Endometrium (tissue), 2 donors: ENCODE data around the gene CTDSP1.

ENCODE experiments used
- FAIRE-seq: peaks from 2 replicates; lab custom pipeline; 2012; peaks lifted over from hg19 to GRCh38; lab: Jason Lieb, UNC
- donor health status: control.
- donor health status: control.

The CTDSP1 gene, protein sequence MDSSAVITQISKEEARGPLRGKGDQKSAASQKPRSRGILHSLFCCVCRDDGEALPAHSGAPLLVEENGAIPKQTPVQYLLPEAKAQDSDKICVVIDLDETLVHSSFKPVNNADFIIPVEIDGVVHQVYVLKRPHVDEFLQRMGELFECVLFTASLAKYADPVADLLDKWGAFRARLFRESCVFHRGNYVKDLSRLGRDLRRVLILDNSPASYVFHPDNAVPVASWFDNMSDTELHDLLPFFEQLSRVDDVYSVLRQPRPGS

DNA sequence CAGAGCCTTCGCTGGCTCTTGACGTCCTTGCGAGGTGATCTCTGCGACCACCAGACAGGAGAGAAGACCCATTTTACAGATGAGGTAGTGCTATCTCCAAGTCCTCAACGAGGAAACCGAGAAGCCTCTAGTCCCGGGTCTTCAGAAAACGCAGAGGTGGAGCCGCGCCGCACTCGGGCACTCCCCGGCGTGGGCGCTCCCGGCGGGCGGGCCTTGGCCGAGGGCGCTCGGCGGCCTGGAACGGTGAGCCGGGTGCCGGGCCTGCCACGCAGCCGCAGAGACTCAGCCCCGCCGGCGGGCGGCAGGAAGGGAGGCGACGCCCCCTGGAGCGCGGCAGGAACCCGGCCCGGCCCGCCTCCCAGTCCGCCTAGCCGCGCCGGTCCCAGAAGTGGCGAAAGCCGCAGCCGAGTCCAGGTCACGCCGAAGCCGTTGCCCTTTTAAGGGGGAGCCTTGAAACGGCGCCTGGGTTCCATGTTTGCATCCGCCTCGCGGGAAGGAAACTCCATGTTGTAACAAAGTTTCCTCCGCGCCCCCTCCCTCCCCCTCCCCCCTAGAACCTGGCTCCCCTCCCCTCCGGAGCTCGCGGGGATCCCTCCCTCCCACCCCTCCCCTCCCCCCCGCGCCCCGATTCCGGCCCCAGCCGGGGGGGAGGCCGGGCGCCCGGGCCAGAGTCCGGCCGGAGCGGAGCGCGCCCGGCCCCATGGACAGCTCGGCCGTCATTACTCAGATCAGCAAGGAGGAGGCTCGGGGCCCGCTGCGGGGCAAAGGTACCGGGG lies at the start of gene CTDSP1:
Gene CTDSP1, plus strand, starts transcription at position 478 of the 776 bp plus-strand sequence. Its CDS starts 223 bp downstream, at position 701.
- FAIRE-seq = no peak

DNA sequence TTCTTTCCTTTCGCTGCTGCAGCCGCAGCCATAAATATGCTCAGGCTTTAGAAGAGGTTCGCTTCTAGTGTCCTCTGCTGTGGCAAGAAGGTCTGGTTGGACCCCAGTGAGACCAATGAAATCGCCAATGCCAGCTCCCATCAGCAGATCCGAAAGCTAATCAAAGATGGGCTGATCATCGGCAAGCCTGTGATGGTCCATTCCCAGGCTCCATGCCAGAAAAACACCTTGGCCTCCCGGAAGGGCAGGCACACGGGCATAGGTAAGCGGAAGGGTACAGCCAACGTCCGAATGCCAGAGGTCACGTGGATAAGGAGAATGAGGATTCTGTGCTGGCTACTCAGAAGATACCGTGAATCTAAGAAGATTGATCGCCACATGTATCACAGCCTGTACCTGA lies 45.6 kb upstream of the CTDSP1 start:
- FAIRE-seq = no peak

DNA sequence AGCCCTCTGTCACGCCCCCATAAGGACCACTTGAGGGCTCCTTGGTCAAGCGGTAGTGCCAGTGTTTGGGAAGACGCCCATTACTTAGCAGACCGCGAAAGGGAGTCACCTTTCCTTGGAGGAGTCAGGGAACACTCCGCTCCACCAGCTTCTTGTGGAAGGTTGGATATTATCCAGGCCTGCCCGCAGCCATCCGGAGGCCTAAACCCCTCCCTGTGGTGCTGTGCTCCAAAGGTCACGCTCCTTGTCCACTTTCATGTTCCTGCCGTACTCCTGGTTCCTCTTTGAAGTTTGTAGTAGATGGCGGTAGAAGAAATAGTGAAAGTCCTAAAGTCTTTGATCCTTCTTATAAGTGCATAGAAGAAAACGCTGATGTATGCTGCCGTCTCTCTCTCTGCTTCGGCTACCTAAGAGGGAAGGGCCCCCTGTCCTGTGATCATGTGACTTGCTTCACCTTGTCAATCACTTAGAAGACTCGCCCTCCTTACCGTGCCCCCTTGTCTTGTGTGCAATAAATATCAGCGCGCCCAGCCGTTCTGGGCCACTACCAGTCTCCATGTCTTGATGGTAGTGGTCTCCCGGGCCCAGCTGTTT lies 44.7 kb upstream of the CTDSP1 start:
- no peak for FAIRE-seq

DNA sequence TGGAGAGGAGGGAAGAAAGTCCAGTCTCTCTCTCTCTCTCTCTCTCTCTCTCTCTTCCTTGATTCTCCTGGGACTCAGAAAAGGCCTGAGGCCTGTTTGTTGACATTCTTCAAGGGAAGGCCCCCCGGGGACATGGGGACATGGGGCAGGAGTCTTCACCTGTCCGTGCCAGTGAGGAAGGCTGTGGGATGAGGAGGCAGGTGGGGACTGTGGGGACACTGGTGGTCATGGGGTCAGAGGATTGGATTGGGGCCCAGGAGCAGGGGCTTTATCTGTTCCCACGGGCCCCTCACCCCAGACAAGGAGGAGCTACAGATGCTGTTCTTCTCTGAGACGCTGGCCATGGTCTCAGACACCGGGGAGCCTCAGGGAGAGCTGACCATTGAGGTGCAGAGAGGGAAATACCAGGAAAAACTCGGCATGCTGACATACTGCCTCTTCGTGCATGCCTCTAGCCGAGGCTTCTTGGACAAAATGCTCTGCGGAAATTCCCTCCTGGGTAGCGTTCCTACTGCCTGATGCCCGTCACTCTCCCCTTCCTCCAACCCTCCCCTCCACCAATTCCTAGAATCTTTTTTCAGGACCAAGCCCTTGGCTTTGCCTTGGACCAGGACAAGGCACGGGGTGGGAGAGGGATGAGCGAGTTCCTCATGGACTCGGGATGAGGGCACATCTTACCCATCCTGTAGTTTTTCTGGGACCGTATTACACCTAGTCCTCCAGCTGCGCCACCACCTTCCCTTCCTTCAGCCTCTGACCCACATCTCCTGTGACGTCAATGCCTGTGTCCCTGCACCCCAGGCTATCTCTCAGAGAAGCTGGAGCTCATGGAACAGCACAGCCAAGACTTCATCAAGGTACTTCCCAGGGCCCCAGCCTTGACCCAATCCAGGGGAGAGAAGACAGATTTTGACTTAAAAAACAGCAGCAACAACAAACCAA lies 42.2 kb upstream of the CTDSP1 start:
- FAIRE-seq = no peak

DNA sequence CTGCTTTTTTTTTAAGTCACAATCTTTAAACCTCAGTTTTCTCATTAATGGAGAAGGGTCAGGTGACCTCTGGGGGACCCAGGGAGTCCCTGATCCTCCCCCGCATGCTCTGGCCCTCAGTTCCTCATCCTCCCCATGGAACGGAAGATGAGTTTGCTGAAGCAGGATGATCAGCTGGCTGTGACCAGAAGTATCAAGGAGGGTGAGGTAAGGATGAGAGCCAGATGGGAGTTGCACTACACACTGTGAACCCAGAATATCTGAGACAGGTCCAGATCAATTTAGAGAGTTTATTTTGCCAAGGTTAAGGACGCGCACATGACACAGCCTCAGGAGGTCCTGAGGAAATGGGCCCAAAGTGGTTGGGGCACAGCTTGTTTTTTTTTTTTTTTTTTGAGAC lies 39.2 kb upstream of the CTDSP1 start:
- no peak for FAIRE-seq

DNA sequence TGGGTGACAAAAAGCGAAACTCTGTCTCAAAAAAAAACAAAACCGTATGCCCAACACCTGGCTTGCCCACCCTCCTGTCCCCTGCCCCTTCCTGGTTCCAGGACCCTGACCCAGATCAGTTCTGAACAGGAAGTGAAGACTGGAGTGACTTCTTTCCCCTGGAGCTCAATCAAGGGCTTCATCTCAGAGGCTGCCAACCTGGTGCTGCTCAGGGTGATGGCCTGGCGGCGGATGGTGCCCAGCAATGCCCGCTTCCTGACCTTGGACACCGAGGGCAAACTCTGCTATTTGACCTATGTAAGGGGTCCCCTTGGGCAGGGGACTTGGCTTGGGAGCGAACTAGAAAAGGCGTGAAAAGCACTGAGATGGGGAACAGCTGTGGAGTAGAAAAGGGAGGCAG lies 37.1 kb upstream of the CTDSP1 start:
- FAIRE-seq = no peak

DNA sequence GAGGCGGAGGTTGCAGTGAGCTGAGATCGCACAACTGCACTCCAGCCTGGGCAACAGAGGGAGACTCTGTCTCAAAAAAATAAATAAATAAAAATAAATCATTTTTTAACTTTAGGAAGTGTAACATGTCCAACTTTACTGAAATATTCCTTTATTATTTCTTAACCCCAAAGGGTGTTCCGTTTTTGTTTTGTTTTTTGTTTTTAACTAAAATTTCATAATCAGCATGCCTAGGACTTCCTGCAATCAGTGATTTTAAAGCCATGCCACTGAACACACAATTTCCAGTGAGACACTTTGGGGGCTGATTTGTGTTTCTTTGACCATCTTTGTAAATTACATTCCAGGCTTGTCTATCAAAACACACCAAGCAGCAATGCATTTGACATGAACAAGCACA lies 35.9 kb upstream of the CTDSP1 start:
- FAIRE-seq = no peak

DNA sequence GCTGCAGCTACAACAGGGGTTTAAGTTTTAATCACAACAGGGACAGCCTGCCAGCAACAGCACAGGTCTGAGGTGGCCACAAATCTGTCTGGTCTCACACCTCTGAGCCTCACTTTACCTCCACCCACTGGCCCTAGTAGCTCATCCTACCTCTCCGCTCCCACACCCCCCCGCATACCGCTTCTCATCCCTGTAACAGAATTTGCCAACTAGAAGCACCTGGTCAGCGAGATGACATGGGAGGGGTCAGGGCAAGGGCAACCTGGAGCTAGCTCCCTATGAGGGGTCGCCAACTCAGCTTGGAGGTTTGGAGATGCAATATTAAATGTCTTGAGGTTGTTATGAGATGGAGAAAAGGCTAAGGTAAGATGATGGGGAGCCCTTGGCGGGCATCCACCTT lies 35.5 kb upstream of the CTDSP1 start:
- FAIRE-seq = no peak

DNA sequence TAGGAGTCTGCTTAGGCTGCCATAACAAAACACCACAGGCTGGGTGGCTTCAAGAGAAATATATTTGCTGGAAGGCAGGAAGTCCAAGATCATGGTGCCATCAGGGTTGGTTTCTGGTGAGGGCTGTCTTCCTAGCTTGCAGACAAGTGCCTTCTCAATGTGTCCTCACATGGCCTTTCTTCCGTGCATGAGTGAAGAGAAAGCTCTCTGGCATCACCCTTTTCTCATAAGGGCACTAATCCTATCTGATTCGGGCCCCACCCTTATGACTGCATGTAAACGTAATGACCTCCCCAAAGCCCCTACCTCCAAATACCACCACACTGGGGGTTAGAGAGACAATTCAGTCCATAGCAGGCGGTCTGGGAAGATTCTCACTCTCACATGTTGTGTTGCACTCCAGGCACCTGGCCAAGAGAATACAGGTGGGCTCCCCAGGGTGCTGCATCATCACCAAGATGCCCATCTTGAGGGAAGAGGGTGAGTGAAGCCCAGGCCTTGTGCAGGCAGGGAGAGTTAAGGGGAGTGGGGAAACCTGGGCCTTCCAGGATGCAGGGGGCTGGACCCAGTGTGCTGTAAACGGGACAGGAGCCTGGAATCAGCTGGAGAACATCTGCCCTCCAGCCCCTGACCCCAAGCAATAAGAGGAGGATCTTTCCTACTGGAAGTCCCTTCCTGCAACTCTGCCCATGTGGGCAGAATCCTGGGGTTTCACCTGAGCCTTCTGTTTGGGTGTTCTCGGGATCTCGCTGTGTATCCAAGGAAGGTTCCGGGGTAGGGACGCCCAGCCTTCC lies 32.9 kb upstream of the CTDSP1 start:
- FAIRE-seq = no peak

DNA sequence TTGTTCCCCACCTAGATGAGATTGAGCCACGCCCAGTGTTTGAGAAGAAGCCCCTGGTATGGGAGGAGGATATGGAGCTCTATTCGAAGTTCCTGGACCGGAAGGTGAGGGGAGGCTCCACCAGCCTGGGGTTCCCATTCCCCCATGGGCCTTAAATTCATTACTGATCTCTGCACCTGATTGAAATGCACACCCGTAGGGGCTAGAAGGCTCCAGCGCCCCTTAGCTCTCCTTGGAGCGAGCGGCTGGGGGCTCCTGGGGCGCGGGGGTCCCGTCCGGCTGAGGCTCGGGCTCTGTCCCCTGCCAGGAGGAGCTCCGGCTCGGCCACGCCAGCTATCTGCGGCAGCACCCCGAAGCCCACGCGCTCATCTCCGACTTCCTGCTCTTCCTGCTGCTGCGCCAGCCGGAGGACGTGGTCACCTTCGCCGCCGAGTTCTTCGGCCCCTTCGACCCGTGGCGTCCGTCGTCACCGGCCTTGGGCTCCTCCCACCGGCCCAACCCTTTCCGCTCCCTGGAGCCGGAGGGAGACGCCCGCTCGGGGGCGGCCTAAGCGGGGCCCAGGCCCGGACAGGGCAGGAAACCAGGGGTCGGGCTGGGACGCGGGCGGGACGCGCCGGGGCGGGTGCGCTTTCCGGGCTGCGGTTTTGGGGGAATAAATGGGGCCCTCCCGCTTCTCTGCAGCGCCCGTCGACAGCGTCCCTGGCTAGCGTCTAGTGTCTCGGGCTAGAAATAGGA lies 32.1 kb upstream of the CTDSP1 start:
- no peak for FAIRE-seq

DNA sequence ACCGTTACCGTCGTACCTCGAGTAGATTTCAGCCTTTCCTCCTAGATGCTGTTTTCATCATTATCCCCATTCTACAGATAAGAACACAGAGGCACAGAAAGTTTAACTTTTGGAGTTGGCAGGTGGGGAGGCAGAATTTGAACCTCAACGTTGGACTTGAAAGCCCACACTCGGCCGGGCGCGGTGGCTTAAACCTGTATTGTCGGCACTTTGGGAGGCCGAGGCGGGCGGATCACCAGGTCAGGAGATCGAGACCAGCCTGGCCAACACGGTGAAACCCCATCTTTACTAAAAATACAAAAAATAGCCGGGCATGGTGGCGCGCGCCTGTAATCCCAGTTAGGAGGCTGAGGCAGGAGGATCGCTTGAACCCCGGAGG lies 31.5 kb upstream of the CTDSP1 start:
- no peak for FAIRE-seq

DNA sequence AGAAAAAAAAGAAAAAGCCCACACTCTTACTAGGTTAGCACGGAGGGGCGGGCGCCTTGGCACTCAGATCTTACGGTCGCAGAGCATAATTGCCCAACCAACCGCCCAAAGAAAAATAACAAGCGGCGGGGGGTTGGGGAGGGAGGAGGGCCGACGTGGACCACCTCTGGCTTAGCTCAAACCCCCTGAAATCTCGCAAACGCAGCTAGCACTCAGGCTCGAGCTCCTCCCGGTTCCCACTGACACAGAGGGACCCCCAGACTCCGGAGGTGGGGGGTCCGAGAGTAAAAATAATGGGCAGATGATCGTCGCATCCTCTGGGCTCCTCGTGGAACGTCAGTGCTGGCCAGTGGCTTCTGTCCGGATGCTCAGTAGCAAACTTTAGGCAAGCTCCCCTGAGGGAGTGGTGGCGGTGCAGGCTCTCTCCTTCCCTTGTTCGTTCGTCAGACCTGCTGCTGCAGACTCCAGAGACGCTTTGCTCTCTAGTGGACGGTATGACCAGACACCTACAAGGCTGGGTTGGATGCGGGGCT lies 31.0 kb upstream of the CTDSP1 start:
- no peak for FAIRE-seq

DNA sequence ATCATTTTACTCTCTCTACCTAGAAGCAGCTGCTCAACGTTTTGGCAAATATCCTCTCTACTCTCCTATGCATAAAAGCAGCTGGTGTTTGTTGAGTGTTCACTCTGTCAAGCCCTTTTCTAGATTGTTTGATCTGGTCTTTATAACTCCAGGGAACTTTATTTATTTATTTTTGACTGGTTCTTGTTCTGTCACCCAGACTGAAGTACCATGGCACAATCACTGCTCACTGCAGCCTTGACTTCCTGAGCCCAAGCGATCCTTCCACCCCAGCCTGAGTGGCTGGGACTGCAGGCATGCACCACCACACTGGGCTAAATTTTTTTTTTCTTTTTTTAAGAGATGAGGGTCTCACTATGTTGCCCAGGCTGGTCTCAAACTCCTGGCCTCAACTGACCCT lies 30.3 kb upstream of the CTDSP1 start:
- no peak for FAIRE-seq

DNA sequence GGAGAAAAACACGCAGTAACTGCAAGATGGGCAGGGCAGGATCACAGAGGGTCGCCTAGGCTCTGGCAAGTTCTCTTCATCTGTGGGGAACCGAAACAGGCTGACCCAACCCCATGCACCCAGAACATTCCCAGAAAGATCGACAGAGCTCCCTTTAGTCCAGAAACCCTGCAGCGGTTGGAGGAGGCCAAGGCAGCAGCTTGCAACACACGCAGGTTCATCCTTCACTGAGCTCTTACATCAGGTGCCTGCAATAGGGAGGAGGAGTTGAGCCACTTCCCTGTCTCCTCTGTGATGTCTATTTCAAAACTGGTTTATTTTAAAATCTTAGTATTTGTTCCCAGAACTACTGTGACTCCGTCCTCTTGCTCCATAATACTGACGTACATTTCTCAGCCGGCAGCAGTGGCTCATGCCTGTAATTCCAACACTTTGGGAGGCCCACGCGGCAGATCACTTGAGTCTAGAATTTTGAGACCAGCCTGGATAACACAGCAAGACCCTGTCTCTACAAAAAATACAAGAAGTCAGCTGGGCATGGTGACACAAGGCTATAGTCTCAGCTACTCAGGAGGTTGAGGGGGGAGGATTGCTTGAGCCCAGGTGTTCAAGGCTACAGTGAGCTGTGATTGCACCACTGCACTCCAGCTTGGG lies 29.1 kb upstream of the CTDSP1 start:
- no peak for FAIRE-seq

DNA sequence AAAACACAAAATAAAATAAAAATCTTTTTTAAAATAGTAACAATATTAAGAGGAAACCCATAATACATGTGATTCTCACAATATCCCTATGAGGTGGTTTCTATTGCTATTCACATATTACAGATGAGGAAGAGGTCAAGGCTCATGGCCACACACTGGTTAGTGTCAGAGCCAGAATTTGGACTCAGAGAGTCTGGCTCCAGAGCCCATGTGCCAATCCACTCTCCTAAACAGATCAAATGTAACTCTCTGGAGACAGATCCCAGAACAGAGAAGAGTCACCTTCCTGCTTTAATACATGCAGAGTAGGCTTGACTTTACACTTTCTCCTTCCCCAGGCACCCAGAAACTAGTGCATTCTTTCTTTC lies 27.7 kb upstream of the CTDSP1 start:
- FAIRE-seq = no peak

DNA sequence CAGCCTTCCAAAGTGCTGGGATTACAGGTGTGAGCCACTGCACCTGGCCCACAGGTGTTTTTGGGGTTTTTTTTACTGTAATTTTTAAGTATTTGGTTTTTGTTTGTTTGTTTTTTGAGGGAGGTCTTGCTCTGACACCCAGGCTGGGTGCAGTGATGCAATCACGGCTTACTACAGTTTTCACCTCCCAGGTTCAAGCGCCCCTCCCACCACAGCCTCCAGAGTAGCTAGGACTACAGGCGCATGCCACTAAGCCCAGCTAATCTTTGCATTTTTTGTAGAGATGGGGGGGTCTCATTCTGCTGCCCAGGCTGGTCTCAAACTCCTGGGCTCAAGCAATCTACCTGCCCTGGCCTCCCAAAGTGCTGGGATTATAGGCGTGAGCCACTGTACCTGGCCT lies 24.9 kb upstream of the CTDSP1 start:
- no peak for FAIRE-seq

DNA sequence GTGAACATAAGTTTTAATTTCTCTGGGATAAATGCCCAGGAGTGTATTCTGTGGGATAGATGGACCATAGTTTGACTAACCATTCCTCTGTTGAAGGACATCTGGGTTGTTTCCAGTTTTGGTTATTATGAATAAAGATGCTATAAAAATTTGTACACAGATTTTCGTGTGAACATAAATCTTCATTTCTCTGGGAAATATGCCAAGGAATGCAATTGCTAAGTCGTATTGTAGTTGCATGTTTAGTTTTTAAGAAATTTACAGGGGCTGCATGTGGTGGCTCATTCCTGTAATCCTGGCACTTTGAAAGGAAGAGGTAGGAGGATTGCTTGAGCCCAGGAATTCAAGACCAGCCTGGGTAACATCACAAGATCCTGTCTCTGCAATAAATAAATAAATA lies 24.5 kb upstream of the CTDSP1 start:
- peak; percentile 91 for FAIRE-seq

DNA sequence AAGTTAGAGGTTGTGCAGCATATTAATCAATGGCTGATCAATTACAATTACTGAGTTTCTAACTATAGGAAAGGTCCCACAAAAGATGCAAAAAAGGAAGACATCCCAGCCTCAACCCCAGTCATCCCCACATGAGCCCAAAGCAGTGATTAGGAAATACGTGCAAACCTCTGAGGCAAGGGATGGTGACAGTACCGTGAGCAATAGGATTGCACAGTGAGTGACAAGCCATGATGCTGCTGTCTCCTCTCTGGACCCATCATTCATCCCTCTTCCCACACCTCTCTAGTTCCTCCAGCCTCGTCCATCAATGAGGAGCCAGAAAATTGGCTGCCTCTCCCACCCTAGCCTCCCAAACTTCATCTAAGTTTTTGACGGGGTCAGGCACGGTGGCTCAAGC lies 21.6 kb upstream of the CTDSP1 start:
- FAIRE-seq = no peak

DNA sequence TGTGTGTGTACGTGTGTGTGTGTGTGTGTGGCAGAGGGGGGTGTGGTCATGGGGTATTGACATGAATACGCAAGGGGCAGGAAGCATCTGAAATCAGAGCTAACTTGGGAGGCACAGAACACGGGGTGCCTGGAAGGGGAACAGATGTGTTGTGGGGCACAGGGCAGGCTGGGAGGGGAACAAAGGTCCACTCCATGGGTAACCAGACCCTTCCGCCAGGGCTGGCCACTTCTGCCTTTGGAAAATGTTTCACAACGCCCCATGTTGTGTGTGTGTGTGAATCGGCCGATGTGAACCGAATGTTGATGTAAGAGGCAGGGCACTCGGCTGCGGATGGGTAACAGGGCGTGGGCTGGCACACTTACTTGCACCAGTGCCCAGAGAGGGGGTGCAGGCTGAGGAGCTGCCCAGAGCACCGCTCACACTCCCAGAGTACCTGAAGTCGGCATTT lies 17.7 kb upstream of the CTDSP1 start, which contains the start of gene SLC11A1:
Gene SLC11A1, plus strand, starts transcription at position 358 of the 451 bp plus-strand sequence. CDS start 96 bp downstream, outside the sequence.
- no peak for FAIRE-seq

DNA sequence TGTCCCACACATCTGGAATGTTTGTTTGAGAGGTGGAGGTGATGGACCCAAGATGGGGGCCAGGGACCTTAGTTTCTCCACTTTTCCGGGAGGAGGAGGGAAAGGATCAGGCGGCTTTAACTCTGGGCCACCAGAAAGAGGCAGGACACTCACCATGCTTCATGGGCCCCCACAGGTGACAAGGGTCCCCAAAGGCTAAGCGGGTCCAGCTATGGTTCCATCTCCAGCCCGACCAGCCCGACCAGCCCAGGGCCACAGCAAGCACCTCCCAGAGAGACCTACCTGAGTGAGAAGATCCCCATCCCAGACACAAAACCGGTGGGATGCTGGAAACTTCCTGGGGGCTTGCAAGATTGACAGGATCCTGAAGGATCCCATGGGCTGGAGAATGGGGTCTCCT lies 16.9 kb upstream of the CTDSP1 start:
- no peak for FAIRE-seq
